HepG2 (cell line): ENCODE measurements around the gene RAD18.

Experiments
- CCDC6 ChIP-seq: sonication (generic); formaldehyde crosslinking; IDR thresholded peaks from 2 replicates; pipeline ENCODE4 v1.8.1; 2022; ENCODE audit warnings: mild to moderate bottlenecking, missing genetic modification reagents, moderate library complexity
- CEBPZ ChIP-seq: IDR thresholded peaks from 2 replicates; pipeline ENCODE4 v1.6.1; 2012; ENCODE audit warnings: low read length, improper control_type of control experiment
- CTCF ChIP-seq: sonication (generic); formaldehyde crosslinking; IDR thresholded peaks from 2 replicates; pipeline ENCODE4 v1.5.0; 2020; ENCODE audit warnings: mild to moderate bottlenecking, missing genetic modification reagents, moderate library complexity
- FOXP4 ChIP-seq: sonication (generic); formaldehyde crosslinking; IDR thresholded peaks from 2 replicates; pipeline ENCODE4 v1.4.0; 2020; ENCODE audit warnings: missing genetic modification reagents
- MEIS2 ChIP-seq: sonication (generic); formaldehyde crosslinking; IDR thresholded peaks from 2 replicates; pipeline ENCODE4 v1.9.0; 2021; ENCODE audit warnings: mild to moderate bottlenecking, missing genetic modification reagents
- POLR2A ChIP-seq, 2 experiments: IDR thresholded peaks; 2 replicates each; pipeline ENCODE4 v1.6.1; 2011; ENCODE audit warnings: low read depth in 2 of 2, low read length in 2 of 2, mild to moderate bottlenecking in 1 of 2, moderate library complexity in 1 of 2; ENCODE audit not compliant: insufficient read depth in 1 of 2
- RAD21 ChIP-seq: fragments of 450-650 bp; formaldehyde crosslinking; IDR thresholded peaks from 2 replicates; pipeline ENCODE4 v1.5.0; 2020; ENCODE audit warnings: mild to moderate bottlenecking
- SKIL ChIP-seq: sonication (generic); formaldehyde crosslinking; IDR thresholded peaks from 2 replicates; pipeline ENCODE4 v1.8.0; 2022; ENCODE audit warnings: missing genetic modification reagents, mild to moderate bottlenecking, moderate library complexity, borderline replicate concordance
- ZFYVE20 ChIP-seq: sonication (generic); formaldehyde crosslinking; IDR thresholded peaks from 2 replicates; pipeline ENCODE4 v1.8.0; 2023; ENCODE audit warnings: low read depth, mild to moderate bottlenecking, moderate library complexity, missing genetic modification reagents, borderline replicate concordance
- ZNF337 ChIP-seq: sonication (generic); formaldehyde crosslinking; IDR thresholded peaks from 2 replicates; pipeline ENCODE4 v1.5.1; 2020; ENCODE audit warnings: missing genetic modification reagents, low read depth, mild to moderate bottlenecking, borderline replicate concordance
- ZNF780A ChIP-seq: sonication (generic); formaldehyde crosslinking; IDR thresholded peaks from 2 replicates; pipeline ENCODE4 v1.8.0; 2022; ENCODE audit warnings: mild to moderate bottlenecking, missing genetic modification reagents, moderate library complexity
- ZSCAN25 ChIP-seq: sonication (generic); formaldehyde crosslinking; IDR thresholded peaks from 2 replicates; pipeline ENCODE4 v1.8.0; 2022; ENCODE audit warnings: mild to moderate bottlenecking, missing genetic modification reagents
- TF ChIP-seq, protein P1 (sequence below): sonication (generic); formaldehyde crosslinking; IDR thresholded peaks from 2 replicates; pipeline ENCODE4 v1.8.1; 2023; ENCODE audit warnings: missing genetic modification reagents, inconsistent platforms, borderline replicate concordance
- TF ChIP-seq, protein P2 (sequence below): sonication (generic); formaldehyde crosslinking; IDR thresholded peaks from 2 replicates; pipeline ENCODE4 v1.4.0; 2020; ENCODE audit warnings: missing genetic modification reagents

GRCh38 chr3:8966820-8967348 is 3.6 kb upstream of the RAD18 start:
- TF ChIP-seq, protein P1, sequence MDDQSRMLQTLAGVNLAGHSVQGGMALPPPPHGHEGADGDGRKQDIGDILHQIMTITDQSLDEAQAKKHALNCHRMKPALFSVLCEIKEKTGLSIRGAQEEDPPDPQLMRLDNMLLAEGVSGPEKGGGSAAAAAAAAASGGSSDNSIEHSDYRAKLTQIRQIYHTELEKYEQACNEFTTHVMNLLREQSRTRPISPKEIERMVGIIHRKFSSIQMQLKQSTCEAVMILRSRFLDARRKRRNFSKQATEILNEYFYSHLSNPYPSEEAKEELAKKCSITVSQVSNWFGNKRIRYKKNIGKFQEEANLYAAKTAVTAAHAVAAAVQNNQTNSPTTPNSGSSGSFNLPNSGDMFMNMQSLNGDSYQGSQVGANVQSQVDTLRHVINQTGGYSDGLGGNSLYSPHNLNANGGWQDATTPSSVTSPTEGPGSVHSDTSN (CRISPR knock-in tag), result no peak
- no peak for TF ChIP-seq ZSCAN25
- TF ChIP-seq CTCF (CRISPR knock-in tag), result no peak
- no peak for TF ChIP-seq SKIL
- TF ChIP-seq ZNF337 (CRISPR knock-in tag), result no peak
- TF ChIP-seq MEIS2 (CRISPR knock-in tag), result no peak
- TF ChIP-seq, protein P2, sequence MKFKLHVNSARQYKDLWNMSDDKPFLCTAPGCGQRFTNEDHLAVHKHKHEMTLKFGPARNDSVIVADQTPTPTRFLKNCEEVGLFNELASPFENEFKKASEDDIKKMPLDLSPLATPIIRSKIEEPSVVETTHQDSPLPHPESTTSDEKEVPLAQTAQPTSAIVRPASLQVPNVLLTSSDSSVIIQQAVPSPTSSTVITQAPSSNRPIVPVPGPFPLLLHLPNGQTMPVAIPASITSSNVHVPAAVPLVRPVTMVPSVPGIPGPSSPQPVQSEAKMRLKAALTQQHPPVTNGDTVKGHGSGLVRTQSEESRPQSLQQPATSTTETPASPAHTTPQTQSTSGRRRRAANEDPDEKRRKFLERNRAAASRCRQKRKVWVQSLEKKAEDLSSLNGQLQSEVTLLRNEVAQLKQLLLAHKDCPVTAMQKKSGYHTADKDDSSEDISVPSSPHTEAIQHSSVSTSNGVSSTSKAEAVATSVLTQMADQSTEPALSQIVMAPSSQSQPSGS (CRISPR knock-in tag), result no peak
- TF ChIP-seq POLR2A (IDR thresholded peaks at IDR 0.05; ENCODE audit: insufficient read depth in 1 of 2, low read depth in 2 of 2, low read length in 2 of 2), result no peak
- TF ChIP-seq ZFYVE20 (CRISPR knock-in tag), result no peak
- no peak for TF ChIP-seq CCDC6 (CRISPR knock-in tag)
- TF ChIP-seq ZNF780A (CRISPR knock-in tag), result no peak
- no peak for TF ChIP-seq FOXP4 (CRISPR knock-in tag)
- TF ChIP-seq CEBPZ, result no peak
- TF ChIP-seq RAD21 (CRISPR knock-in tag), result no peak
